ENCODE data around the gene CTH.

- TF ChIP-seq CTCF (conservative IDR thresholded peaks at IDR 0.05; ENCODE audit: low read depth, low read length) (no peak), EZH2 (IDR thresholded peaks at IDR 0.05; ENCODE audit: borderline replicate concordance, low read depth, low read length, poor library complexity, severe bottlenecking) (no peak)
These were observed 20.2 kb downstream of the CTH start for GRCh38 chr1:70431317-70431716.
